Tibial artery (tissue), 4 donors: Measurements from ENCODE around the gene RET.

Experiments
- DNase-seq, 2 donors: peaks; one replicate each; pipeline ENCODE4 v3.0.0-alpha.2; 2019
- H3K27ac ChIP-seq, 2 donors: fragments of 200-600 bp; sonication (generic) in 1 of 2; 1 replicate in 1 of 2; 2 replicates in 1 of 2; pipeline ENCODE4 v1.5.1; 2018 to 2019; ENCODE audit warnings: mild to moderate bottlenecking in 1 of 2
- H3K27me3 ChIP-seq, 2 donors: fragments of 200-600 bp; sonication (generic) in 1 of 2; one replicate each; pipeline versions ENCODE4 v1.5.1 to v1.6.0; 2016 to 2019
- H3K36me3 ChIP-seq, 3 donors: fragments of 200-600 bp; sonication (generic) in 2 of 3; one replicate each; pipeline ENCODE4 v1.5.1; 2016 to 2019; ENCODE audit warnings: mild to moderate bottlenecking in 2 of 3
- H3K4me1 ChIP-seq, 4 donors: fragments of 200-600 bp; sonication (generic) in 2 of 4; 1 replicate in 3 of 4; 2 replicates in 1 of 4; pipeline ENCODE4 v1.5.1; 2016 to 2019
- H3K4me3 ChIP-seq, 2 donors: fragments of 200-600 bp; sonication (generic) in 1 of 2; 1 replicate in 1 of 2; 2 replicates in 1 of 2; pipeline ENCODE4 v1.5.1; 2018 to 2019; ENCODE audit warnings: mild to moderate bottlenecking in 2 of 2
- H3K9me3 ChIP-seq, 3 donors: fragments of 200-600 bp; sonication (generic) in 1 of 3; one replicate each; pipeline ENCODE4 v1.5.1; 2016 to 2019
- intact Hi-C: fragments of 100-400 bp; cut with DNase I; formaldehyde crosslinking; loops from one replicate; pipeline ENCODE4 v1.15.0; 2023; ENCODE audit warnings: low total_unique reads
- TF ChIP-seq, protein P1 (sequence below), 2 experiments: fragments of 200-600 bp in 1 of 2; fragments of 450-650 bp in 1 of 2; IDR thresholded peaks; one replicate each; pipeline ENCODE4 v1.5.1; 2017 to 2019; ENCODE audit warnings: antibody characterized with exemption in 2 of 2, mild to moderate bottlenecking in 1 of 2, moderate library complexity in 1 of 2

RET gene

DNA sequence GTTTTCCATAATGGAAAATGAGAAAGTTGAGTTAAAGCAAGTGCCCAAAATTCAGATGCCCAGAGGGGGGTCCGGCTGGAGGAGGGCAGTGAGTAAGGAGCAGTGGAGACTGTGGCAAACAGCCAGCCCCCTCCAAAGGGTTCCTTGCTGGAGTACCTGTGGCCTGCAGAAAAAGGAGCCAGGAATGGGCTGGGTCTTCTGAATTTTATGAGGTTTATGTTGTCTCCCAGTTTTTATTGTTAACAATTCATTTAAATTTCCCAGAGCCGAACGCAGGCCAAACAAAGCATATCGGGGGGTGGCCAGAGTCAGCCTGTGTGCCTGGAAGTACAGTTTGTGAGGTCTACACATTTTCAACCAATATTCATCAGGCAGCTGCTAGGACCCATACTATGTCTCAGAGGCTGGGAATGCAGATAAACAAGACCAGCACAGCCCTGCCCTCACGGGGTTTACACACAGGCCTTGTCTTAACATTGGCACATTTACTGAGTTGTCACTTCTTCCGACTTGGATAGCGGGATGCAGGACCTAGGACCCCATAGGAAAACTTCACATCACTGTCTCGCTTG, 48.5 kb downstream of the RET start:
- no peak overlapping the region for H3K27ac ChIP-seq
- H3K4me1 ChIP-seq = no peaks in the 10 kb centered on the region
- intact Hi-C loops = no loop called here
- no peak overlapping the region for H3K4me3 ChIP-seq
- TF ChIP-seq, protein P1, sequence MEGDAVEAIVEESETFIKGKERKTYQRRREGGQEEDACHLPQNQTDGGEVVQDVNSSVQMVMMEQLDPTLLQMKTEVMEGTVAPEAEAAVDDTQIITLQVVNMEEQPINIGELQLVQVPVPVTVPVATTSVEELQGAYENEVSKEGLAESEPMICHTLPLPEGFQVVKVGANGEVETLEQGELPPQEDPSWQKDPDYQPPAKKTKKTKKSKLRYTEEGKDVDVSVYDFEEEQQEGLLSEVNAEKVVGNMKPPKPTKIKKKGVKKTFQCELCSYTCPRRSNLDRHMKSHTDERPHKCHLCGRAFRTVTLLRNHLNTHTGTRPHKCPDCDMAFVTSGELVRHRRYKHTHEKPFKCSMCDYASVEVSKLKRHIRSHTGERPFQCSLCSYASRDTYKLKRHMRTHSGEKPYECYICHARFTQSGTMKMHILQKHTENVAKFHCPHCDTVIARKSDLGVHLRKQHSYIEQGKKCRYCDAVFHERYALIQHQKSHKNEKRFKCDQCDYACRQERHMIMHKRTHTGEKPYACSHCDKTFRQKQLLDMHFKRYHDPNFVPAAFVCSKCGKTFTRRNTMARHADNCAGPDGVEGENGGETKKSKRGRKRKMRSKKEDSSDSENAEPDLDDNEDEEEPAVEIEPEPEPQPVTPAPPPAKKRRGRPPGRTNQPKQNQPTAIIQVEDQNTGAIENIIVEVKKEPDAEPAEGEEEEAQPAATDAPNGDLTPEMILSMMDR (IDR thresholded peaks at IDR 0.05) = no peak
- no peaks in the 10 kb centered on the region for H3K27me3 ChIP-seq
- DNase-seq = no peak
- H3K36me3 ChIP-seq = no peaks in the 10 kb centered on the region
- H3K9me3 ChIP-seq = no peaks in the 10 kb centered on the region

DNA sequence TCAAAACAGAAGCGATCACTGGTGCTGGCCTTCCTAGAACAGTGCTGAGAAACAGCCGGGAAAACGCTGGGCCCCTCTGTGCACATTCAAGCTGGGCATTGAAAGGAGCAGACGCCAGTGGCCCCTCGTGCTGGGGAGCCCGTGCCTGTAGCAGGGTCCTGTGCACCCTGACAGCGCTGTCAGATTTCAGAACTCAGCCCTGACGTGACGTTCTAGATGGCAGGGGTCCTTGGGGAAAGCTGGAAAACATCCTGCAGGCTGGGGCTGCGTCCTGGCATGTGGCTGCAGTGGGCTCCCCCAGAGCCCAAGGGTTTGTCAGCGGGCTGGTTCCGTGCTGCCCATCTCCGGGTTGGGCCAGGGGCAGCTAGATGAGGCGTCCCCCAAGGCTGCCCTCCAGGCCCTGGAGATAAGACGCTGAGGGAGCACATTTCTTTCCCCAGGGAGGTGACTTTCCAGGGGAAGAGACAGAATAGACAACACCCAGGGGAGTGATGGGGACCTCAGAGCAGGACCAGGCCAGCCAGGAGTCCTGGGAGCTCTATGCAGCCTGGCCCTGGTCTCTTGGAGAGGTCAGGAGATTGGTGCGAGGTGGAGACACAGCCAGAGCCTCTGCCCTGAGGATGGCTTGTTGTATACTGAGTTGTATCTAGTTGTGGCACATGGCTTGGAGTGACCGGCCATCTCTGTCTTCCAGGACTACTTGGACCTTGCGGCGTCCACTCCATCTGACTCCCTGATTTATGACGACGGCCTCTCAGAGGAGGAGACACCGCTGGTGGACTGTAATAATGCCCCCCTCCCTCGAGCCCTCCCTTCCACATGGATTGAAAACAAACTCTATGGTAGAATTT, 49.2 kb downstream of the RET start:
- H3K27me3 ChIP-seq = no peaks in the 10 kb centered on the region
- H3K4me1 ChIP-seq = no peaks in the 10 kb centered on the region
- TF ChIP-seq, protein P1 (IDR thresholded peaks at IDR 0.05) = no peak
- no peak overlapping the region for H3K27ac ChIP-seq
- peaks cover 0 to 4% (median 0%) of the 10 kb centered on the region in 3 donors for H3K36me3 ChIP-seq
- H3K4me3 ChIP-seq = no peak overlapping the region
- no peaks in the 10 kb centered on the region for H3K9me3 ChIP-seq
- no peak for DNase-seq
- intact Hi-C loops = no loop called here

DNA sequence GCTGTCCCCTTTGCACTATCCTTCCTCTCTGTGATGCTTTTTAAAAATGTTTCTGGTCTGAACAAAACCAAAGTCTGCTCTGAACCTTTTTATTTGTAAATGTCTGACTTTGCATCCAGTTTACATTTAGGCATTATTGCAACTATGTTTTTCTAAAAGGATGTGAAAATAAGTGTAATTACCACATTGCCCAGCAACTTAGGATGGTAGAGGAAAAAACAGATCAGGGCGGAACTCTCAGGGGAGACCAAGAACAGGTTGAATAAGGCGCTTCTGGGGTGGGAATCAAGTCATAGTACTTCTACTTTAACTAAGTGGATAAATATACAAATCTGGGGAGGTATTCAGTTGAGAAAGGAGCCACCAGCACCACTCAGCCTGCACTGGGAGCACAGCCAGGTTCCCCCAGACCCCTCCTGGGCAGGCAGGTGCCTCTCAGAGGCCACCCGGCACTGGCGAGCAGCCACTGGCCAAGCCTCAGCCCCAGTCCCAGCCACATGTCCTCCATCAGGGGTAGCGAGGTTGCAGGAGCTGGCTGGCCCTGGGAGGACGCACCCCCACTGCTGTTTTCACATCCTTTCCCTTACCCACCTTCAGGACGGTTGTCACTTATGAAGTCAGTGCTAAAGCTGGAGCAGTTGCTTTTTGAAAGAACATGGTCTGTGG, 50.0 kb downstream of the RET start:
- H3K36me3 ChIP-seq = peaks cover 0 to 4% (median 0%) of the 10 kb centered on the region in 3 donors
- H3K27ac ChIP-seq = no peak overlapping the region
- H3K27me3 ChIP-seq = no peaks in the 10 kb centered on the region
- H3K4me3 ChIP-seq = no peak overlapping the region
- TF ChIP-seq, protein P1 (IDR thresholded peaks at IDR 0.05) = no peak
- DNase-seq = no peak
- H3K9me3 ChIP-seq = no peaks in the 10 kb centered on the region
- intact Hi-C loops = no loop called here
- no peaks in the 10 kb centered on the region for H3K4me1 ChIP-seq

DNA sequence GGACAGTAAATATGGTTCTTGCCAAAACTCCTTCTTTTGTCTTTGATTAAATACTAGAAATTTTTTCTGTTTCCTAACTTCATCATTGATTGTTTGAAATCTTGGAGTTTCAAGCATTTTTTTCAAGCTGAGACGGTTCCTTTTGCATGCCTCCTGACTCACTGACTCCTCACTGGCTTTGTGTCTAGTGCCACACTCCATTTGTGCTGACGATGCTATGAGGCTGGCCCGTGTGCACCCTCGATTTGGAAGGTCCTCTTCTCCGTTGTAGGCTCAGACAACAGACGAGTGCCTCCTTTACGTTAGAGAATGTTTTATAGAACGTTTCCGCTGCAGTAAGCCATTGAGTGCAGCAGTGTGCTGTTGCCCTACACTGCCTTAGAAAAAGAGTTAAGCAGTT, 50.6 kb downstream of the RET start:
- intact Hi-C loops = no loop called here

DNA sequence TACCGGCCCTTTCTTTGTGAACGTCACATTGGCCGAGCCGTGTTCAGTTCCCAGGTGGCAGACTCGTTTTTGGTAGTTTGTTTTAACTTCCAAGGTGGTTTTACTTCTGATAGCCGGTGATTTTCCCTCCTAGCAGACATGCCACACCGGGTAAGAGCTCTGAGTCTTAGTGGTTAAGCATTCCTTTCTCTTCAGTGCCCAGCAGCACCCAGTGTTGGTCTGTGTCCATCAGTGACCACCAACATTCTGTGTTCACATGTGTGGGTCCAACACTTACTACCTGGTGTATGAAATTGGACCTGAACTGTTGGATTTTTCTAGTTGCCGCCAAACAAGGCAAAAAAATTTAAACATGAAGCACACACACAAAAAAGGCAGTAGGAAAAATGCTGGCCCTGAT, 51.5 kb downstream of the RET start:
- intact Hi-C loops = no loop called here
- no peaks in the 10 kb centered on the region for H3K4me1 ChIP-seq
- no peak overlapping the region for H3K4me3 ChIP-seq
- TF ChIP-seq, protein P1 (IDR thresholded peaks at IDR 0.05) = no peak
- peaks cover 0 to 4% (median 0%) of the 10 kb centered on the region in 3 donors for H3K36me3 ChIP-seq
- no peaks in the 10 kb centered on the region for H3K27me3 ChIP-seq
- DNase-seq = no peak
- no peaks in the 10 kb centered on the region for H3K9me3 ChIP-seq
- H3K27ac ChIP-seq = no peak overlapping the region

More for the DNA sequence above, 50.6 kb downstream of the RET start:
- TF ChIP-seq, protein P1 (IDR thresholded peaks at IDR 0.05) = no peak
- Histone ChIP-seq H3K4me1 (no peaks in the 10 kb centered on the region), H3K36me3 (peaks cover 0 to 4% (median 0%) of the 10 kb centered on the region in 3 donors), H3K27me3 (no peaks in the 10 kb centered on the region), H3K9me3 (no peaks in the 10 kb centered on the region), H3K4me3 (no peak overlapping the region), H3K27ac (no peak overlapping the region)
- no peak for DNase-seq
